DMS114 treated with DMSO at 0.1 percent for 48 hours (cell line): ENCODE data around the gene MPRIP.

ENCODE experiments used
- DNase-seq: peaks from one replicate; lab custom pipeline; 2025; ENCODE audit not compliant: unreplicated experiment; lab: John Stamatoyannopoulos, UW

The MPRIP gene

DNA sequence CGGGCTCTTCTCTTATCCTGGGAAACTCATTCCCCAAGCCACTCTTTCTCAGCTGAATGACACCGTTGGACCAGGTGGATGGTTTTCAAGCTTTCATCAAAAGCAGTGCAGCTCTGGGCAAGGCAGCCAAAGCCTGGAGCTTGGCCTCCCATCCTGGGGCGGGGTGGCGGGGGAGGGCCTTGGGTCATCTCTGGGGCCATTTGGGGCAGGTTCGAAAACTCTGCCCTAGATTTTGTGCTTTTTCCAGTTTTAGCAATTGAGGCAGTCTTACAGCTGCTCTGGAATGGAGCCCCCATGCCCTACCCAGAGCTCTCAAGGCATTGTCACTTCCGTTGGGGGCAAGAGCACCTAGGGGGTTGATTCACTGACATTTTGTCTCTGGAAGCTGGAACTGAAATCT, 9.1 kb downstream of the MPRIP start:
- no peak for DNase-seq

DNA sequence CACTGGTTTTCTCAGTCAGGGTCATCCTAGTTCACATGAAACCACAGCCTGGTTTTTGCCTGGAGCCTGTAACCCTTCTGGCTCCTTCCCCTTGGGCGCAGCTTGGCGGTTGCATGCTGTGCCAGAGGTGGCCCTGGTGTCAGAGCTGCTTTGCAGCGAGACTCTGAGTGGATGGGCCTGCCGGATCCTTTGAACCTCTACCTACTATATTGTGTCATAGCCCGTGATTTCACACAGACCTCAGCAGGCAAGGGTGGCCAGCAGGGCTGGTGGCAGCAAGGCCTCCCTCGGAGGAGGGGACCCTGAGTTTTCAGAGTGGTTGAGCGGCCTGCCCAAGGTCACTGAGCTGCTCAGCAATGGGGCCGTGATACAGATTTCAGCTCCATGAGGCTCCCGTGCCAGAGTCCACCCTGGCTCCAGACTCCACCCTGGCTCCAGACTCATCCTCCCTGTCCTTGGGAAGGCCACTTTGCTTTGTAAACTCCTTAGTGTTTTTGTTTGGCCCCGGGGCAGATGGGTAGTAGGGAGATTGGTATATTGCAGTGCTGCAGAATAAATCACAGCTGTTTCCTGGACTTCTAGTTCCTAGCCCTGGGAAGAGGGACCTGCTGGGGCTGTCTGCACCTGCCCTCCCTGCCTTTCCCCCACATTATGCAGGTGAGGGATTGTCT, 9.7 kb downstream of the MPRIP start:
- DNase-seq, result no peak

DNA sequence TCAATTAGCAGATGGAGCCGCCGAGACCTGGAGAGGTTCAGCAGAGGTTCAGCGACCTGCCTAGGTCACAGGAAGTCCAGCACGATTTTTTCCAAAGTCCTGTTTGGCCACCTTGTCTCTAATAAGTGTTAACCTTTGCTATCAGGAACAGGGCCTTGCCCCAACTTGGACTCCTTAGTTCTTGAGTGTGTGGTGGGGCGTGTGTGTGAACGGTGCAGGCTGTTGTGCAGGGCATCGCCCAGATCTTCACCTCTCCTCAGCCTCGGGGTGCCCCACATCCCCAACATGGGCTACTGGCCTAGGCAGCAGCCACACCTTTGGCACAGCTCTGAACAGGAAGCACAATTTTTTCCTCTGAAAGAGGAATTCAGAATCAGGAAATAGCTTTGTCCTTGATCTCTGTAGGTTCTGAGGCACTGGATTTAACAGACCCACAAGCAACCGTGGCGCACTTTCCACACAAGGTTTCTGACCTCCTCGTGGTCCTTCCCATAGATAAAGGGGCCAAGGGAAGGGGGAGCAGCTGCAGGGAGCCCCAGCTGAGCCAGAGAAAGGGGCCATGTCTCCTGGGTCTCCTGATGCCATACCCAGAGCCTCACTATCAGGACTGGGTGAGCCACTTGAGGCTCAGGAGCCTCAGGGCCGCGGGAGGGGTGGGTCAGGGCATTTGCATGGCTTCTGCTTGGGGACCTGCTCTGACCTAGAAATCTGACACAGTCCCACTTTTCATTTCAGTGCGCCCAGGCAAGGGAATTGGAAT, 10.4 kb downstream of the MPRIP start:
- DNase-seq, result no peak

DNA sequence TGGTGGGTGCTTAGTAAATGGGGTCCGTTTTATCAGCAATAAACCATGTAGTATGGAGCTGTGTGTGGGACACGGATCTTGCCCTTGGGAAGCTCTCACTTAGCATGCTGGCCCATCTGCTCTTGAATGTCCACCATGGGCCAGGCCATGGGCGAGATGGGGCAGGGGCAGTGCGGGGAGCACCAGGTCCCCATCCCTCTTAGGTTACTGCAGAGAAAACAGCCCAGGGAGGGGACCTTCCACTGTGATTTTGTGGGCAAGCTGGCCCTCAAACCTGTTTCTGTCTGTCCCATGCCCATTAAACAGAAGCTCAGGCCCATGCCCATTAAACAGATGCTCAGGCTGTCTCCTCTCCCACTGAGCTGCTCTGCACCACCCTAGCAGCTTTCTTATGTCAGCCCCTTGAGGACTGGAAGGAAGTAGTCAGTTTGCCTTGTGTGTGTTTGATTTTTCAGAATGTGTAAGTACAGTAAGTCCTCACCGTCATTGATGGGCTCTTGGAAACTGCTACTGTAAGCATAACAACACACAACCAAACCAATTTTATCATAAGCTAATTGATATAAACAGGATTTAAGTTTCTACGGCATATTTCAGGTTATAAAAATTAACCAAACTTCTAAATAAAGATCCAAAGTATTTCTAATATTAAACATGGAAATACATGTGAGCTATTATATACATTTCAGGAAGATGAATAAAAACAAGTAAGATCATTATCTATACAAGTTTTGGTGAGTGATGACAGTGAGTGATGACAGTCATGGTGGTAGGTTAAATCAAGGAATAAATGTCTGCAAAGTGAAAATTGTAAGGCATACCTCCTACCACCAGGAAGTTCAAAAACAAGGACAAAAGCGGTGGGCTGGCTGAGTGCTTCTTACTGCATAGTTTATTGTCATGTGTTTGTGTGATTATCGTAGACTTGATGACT, 11.5 kb downstream of the MPRIP start:
- DNase-seq, result no peak

DNA sequence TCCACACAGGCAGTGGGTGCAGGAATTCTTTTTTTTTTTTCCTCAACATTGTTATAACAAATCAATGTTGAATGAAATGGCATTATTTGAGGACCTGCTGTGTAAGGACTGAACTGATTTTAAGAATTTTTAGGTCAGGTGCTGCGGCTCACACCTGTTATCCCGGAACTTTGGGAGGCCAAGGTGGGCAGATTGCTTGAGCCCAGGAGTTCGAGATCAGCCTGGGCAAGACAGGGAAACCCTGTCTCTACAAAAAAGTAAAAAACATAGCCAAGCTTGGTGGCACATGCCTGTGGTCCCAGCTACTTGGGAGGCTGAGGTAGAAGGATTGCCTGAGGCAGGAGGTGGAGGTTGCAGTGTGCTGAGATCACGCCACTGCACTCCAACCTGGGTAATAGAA, 12.4 kb downstream of the MPRIP start:
- no peak for DNase-seq

DNA sequence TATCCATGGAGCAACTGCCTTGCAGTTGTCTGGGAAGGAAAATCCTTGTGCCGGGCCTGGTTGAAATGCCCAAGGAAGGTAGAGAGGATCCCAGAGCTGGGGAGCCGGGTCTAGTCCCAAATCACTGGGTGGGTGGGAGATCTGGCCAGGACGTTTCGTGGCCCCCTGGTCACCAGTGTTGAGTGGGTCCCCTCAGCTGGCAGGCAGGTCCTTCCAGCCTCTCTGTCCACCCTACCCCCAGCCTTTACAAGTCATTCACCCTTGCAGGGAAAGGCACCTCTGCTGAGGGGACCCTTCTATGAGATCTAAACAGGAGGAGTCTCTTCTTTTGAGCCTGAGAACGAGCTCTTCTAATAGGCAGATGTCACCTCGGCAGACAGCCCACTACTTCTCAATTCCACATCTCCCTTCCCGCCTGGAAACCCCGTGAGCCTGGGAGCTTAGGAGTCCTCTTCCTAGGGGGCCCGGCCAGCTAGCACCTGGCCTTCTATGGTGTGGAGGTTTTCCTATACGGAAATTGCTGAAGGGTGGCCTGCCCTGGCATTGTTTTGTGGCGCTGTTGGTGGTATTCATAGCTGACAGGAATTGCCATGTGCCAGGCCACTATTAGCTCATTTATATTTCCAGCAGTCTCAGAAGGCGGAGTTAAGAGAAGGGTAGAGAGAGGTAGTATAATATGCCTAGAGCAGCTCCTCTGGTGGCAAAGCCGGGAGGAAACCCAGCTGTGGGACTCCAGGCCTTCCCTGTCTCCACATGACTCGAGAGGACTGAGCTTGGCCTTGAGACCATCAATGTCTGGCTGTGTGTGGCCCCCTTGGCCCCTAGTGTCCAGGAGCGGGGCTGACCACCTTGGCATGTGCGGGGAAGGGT, 13.3 kb downstream of the MPRIP start:
- no peak for DNase-seq

DNA sequence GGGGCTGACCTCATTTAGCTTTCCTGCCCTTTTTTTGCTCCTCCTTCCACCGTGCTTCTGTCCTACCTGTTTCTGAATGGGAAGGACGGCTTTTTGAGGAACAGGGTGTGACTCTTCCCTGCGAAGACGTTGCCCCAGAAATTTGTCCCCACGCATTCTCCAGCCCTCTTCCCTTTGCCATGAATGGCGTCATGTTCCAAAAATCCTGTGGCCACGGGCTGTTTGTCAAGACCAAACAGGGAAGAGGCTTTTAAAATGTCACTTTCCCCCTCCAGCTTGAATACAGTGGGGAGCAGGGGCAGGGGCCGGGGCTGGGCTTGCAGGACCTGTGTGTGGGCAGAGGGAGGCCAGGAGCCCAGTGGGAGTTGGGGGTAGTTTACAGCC, 13.9 kb downstream of the MPRIP start:
- DNase-seq, result no peak

DNA sequence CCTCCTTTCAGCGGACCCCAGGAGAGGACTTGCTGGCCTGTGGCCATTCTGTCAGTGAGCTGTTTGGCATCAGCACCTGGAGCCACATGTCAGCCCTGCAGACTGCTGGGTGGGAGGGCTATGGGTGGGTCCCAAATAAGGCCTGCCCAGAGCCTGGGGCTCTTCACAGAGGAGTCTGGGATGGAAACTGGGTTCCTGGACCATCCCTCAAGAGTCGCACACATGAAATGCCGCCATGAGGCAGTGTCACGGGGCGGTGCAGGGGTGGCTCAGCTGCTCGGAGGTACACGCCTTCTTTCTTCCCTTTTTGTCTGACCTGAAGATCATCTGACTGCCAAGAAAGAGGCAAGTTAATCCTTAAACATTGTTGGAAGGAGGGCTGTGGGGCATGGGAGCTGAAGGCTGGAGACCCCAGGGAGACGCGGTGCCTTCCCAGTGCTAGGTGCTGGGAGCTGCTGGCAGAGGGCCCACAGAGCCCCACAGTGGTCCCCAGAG, 14.8 kb downstream of the MPRIP start:
- no peak for DNase-seq

DNA sequence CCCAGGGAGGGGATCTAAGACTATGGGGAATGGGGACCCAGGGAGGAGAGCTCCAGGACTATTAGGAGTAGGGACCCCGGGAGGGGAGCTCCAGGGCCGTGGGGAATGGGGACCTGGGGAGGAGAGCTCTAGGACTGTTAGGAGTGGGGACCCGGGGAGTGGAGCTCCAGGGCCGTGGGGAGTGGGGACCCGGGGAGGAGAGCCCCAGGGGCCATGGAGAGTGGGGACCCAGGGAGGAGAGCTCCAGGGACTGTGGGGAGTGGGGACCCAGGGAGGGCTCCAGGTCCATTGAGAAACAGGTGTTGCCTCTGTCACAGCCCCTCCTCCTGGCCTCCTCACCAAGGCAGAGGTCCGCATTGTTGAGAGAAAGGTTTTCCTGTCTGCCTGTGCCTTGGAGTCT, 16.0 kb downstream of the MPRIP start:
- no peak for DNase-seq

DNA sequence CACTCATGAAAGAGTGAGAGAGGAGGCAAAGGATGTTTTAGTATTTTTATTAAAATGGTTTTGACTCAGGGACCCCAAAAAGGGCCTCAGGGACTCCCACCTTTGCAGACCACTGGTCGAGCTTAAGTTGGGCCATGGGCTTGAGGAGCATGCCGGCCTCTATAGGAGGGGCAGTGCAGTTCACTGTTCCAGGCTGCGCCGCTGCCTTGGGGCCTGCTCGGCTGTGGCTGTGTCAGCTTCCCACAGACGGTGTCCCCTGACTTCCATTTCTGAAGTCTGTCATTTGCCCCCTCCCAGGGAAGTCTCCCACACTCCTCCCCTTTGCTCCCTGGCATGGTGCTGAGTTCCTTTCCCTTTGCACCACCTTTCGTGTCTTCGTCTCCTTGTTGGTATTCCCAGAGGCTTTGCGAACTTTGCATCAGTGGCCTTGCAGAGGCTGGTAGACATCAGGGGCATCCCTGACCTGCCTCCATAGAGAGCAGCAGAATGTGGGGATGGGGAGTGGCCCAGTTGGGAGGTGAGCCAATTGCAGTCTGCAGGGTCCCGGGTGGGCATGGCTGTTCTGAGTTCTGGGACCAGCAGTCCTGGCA, 17.1 kb downstream of the MPRIP start:
- no peak for DNase-seq

DNA sequence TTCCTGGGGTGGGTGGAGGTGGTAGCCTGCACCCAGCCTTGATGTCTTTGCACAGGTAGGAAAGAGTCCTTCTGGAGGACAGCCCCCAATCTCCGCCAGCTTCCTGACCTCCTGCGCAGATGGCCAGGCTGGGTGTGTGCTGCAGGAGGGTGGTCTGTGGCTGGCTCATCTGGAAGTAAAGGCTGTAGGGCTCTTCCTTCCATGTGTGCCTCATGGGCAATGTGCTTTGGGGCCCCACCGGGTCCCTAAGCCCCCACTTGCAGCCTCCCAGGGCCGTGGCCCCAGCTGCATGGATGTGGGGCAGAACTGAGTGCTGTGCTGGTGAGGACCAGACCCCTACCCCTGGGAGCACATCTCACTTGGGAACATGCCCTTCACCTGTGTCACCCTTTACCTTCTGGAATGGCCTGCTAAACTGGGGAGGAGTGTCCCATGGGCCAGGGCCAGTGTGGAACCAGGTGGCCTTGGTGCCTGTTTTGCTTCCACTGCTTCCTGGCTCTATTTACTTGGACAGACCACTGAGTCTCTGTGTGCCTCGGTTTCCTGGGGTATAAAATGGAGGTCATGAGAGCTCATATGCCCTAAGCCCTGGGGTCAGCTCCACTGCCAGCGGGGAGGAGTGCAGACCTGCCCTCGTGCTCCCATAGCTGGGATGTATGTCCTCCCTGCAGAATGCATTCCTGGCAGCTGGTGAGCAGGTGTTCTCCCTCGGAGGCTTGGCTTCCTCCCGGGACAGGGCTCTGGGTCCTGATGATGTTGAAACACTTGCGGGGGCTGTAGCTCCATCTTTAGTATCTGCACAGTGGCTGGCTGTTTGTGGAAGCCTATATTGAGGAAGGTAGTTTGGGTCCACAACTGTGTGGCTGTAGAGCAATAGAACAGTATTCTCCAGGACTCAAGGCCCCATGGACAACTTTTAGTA, 18.0 kb downstream of the MPRIP start:
- DNase-seq, result no peak

DNA sequence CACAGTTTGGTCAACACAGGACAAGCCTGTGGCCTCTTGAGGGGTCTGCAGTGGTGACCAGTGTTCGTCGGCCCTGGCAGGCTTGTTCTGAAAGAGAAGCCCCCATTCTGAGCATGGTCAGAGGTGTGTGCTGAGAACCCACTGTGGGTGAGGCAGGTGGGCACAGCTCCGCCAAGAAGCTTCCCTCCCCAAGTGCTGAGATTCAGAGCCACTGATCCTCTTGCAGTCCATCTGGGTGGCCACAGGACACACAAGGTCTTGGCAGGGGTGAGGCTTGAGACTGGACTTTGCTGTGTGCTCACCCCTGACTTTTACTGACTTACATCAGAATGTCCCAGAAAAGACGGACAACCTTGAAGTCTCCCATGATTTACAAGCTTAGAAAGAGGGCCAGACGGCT, 18.7 kb downstream of the MPRIP start:
- DNase-seq, result no peak

DNA sequence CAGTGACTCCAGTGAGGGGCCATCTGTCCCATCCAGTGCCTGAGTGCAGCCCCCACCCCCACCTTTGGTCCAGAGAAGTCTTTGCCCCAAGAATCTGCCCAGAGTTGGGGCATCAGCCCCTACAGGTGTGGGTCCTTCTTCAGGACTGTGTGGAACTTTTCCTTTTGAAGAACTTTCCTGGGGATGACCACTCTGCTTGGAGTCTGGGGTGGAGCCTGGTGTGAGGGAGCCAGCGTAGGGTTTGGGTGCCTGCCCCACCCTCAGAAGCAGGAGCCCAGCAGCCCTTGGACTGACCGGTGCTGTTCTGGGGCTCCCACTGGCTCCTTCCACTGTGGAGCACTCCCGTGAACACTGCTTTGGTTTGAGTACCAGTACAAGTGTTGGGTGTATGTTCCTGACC, 19.3 kb downstream of the MPRIP start:
- no peak for DNase-seq

DNA sequence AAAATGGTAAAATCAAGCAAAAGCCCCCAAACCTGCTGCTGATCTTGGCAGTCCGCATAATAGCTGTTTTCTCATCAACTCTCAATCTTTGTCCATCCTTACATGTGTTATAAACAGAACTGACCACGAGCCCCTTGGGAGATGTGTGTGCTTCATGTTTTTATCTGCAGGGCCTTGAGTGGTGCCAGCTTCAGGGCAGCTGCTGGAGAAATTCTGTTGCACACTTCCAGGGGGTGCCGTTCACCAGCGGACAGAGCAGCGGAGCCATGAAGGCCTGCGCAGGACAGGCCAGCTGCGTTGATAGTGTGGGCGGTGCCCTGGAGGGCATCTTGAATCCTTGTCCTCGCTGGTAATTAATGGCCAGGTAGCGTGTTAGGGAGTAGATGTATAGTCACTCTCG, 20.1 kb downstream of the MPRIP start:
- no peak for DNase-seq

DNA sequence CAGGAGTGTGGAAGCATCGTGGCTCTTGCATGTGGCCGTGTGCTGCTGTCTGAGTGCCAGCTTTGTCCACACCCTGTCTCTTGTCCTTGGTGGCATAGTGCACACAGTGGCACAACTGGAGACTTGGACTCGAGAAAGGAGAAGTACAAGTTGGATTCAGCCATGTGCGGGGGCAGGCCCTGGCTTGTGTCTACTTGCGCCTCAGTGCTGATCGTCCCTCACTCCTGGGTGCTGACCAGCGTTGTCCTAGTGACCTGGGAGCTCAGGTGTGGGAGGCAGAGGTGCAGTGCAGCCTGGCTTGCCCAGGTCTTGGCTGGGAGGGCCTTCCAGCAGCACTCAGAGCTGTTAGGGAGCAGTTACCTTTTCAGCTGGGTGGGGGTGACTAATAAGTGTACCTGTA, 20.6 kb downstream of the MPRIP start:
- DNase-seq, result no peak

DNA sequence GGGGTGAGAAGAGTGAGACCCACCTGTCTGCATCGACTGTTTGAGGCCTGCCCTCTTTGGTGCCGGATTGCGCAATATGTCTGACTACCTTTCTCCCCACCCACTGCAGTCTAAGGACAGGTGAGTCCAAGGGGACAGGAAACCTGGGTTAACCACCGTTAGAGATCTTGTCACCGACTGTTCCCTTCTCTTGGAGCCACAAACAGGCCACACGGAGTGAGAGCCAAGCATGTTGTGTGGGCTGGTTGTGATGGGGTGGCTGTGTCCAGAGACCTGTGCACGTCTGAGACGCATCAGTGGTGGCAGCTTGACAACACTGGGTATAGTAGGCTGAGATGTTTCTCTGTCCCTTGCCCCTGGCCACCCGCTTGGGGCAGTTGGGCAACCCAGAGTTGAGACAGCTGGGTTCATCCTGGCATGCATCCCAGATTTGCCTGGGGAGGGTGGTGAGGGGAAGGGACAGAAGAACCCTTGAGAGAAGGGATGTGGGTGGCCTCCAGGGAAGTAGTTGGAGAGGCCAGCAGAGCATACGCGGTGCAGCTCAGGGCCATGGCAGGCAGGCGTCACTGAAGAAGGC, 21.4 kb downstream of the MPRIP start:
- DNase-seq, result no peak

DNA sequence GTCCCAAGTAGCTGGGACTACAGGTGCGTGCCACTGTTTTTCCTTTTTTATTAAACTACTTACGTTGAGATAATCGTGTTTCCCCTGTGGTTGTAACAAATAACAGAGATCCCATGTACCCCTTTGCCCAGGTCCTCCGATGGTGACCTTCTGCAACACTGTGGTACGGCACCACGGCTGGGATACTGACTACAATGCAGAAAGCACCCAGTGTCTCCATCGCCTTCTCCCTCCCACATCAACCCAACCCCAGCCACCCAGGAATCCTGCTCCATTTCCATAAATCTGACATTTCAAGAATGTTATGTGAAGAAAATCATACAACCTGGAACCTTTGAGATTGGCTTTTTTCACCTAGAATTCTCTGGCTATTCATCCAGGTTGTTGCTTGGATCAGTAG, 22.1 kb downstream of the MPRIP start:
- DNase-seq, result no peak

DNA sequence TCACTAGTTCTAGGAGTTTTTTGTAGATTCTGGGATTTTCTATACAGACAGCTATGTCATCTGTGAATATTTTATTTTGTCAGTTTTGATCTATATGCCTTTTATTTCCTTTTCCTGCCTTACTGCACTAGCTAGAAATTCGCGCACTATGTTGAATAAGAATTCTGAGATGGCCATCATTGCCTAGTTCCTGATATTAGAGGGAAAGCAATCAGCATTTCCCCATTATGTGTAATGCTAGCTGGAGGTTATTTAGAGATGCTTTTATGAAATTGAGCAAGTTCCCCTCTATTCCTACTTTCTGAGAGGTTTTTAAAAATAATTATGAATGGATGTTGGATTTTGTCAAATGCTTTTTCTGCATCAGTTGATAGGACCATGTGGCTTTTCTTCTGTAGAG, 23.8 kb downstream of the MPRIP start:
- no peak for DNase-seq

DNA sequence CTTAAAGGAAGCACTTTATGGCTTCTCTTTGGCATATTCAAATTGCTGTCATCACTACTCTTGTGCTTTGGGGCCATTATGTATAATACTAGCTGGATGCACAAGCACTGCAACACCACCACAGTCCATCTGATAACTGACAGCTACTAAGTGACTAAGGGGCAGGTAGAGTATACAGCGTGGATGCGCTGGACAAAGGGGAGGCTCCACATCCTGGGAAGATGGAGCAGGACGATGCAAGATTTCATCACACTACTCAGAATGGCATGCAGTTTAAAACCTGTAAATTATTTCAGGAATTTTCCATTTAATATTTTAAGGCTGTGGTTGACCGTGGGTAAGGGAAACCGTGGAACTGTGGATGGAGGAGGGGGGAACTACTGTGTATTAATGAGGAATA, 25.0 kb downstream of the MPRIP start:
- no peak for DNase-seq
